ENCODE measurements around the gene TAF11L14. TPM values are rescaled to one million over a fixed set of nuclear protein-coding genes. Genes with fewer than 3 reads are reported as not detected.
"Not testable (repeated sequence)": the region's sequence is repeated elsewhere in the genome, so short reads cannot be mapped to it uniquely, and the experiment has no call there.

Gene TAF11L14
- total RNA-seq (not detected), polyA plus RNA-seq (not detected)
- long read RNA-seq, donor 1: 0 reads
- long read RNA-seq, donor 2: 0 reads
- long read RNA-seq, donor 3: 0 reads

- no peak within 1 kb of the TSS for H3K27ac ChIP-seq
- WGBS, 2 donors: 79 to 92% methylated on average over 5 of the region's 5 CpGs
- DNase-seq: no peak
- H3K36me3 ChIP-seq: no peaks in the 10 kb centered on the region
- no peaks in the 10 kb centered on the region for H3K9me3 ChIP-seq
- intact Hi-C loops (cut with DNase I): no loop called here
- TF ChIP-seq CTCF (IDR thresholded peaks at IDR 0.05): no peak
- ATAC-seq: no peak
- no peaks in the 10 kb centered on the region for H3K27me3 ChIP-seq
- H3K4me1 ChIP-seq: no peaks in the 10 kb centered on the region
- H3K4me3 ChIP-seq: no peak within 1 kb of the TSS
Observed at GRCh38 chr5:17634160-17634559, at the start of gene TAF11L14. Gene TAF11L14 (plus strand): TSS chr5:17634460.

GRCh38 chr5:17585658-17586057, 48.6 kb upstream of the TAF11L14 start, which contains the start of gene TAF11L7:
Gene TAF11L7 (minus strand): TSS chr5:17585758.
- H3K27me3 ChIP-seq; H3K36me3 ChIP-seq; intact Hi-C loops (cut with DNase I); H3K27ac ChIP-seq; H3K9me3 ChIP-seq; H3K4me1 ChIP-seq; ATAC-seq; DNase-seq; H3K4me3 ChIP-seq: not testable (repeated sequence)
- no CpG with 5 or more reads among the region's 16 CpGs for WGBS, 2 donors

- H3K27me3 ChIP-seq; ATAC-seq; intact Hi-C loops (cut with DNase I); H3K4me3 ChIP-seq; H3K36me3 ChIP-seq; DNase-seq; H3K27ac ChIP-seq; H3K4me1 ChIP-seq; H3K9me3 ChIP-seq: not testable (repeated sequence)
- WGBS, 2 donors: no CpG with 5 or more reads among the region's 16 CpGs
Observed at GRCh38 chr5:17590860-17591259, 43.4 kb upstream of the TAF11L14 start, which contains the start of gene TAF11L8. Gene TAF11L8 (minus strand): TSS chr5:17590960.

GRCh38 chr5:17594255-17594654, 40.0 kb upstream of the TAF11L14 start, which contains the start of gene TAF11L9:
Gene TAF11L9 (minus strand): TSS chr5:17594394.
- 89 to 94% methylated on average over 6 to 10 of the region's 15 CpGs for WGBS, 2 donors
- H3K27ac ChIP-seq; H3K9me3 ChIP-seq; H3K27me3 ChIP-seq; H3K4me1 ChIP-seq; intact Hi-C loops (cut with DNase I); H3K4me3 ChIP-seq; H3K36me3 ChIP-seq; ATAC-seq; DNase-seq: not testable (repeated sequence)

- DNase-seq; H3K27ac ChIP-seq; intact Hi-C loops (cut with DNase I); H3K4me1 ChIP-seq; H3K9me3 ChIP-seq; H3K4me3 ChIP-seq; H3K27me3 ChIP-seq; ATAC-seq; H3K36me3 ChIP-seq: not testable (repeated sequence)
- no CpG with 5 or more reads among the region's 15 CpGs for WGBS, 2 donors
Observed at GRCh38 chr5:17597728-17598127, 36.5 kb upstream of the TAF11L14 start, which contains the start of gene TAF11L10. Gene TAF11L10 (minus strand): TSS chr5:17597828.

- ATAC-seq; H3K4me3 ChIP-seq; H3K36me3 ChIP-seq; H3K4me1 ChIP-seq; H3K9me3 ChIP-seq; H3K27me3 ChIP-seq; intact Hi-C loops (cut with DNase I); DNase-seq; H3K27ac ChIP-seq: not testable (repeated sequence)
- 60 to 71% methylated on average over 6 of the region's 6 CpGs for WGBS, 2 donors
Observed at GRCh38 chr5:17603880-17604279, 30.4 kb upstream of the TAF11L14 start, which contains the start of gene TAF11L11. Gene TAF11L11 (plus strand): TSS chr5:17604183.

GRCh38 chr5:17604951-17605350, 29.3 kb upstream of the TAF11L14 start:
- intact Hi-C loops (cut with DNase I): no loop called here
- no peak overlapping the region for H3K27ac ChIP-seq
- no peak for TF ChIP-seq CTCF (IDR thresholded peaks at IDR 0.05)
- peaks cover 0 to 7% (median 0%) of the 10 kb centered on the region in 11 donors for H3K9me3 ChIP-seq
- ATAC-seq (no peak), DNase-seq (no peak)
- no peaks in the 10 kb centered on the region for H3K4me1 ChIP-seq
- no peaks in the 10 kb centered on the region for H3K27me3 ChIP-seq
- WGBS, 2 donors: 89 to 91% methylated on average over 14 of the region's 14 CpGs
- H3K36me3 ChIP-seq: no peaks in the 10 kb centered on the region
- no peak overlapping the region for H3K4me3 ChIP-seq

GRCh38 chr5:17607461-17607860, 26.8 kb upstream of the TAF11L14 start:
- H3K27ac ChIP-seq; ATAC-seq; DNase-seq; H3K27me3 ChIP-seq; H3K4me3 ChIP-seq; H3K9me3 ChIP-seq; H3K36me3 ChIP-seq; H3K4me1 ChIP-seq; intact Hi-C loops (cut with DNase I): not testable (repeated sequence)
- WGBS, 2 donors: 78 to 85% methylated on average over 4 of the region's 4 CpGs

- H3K36me3 ChIP-seq; H3K9me3 ChIP-seq; H3K4me1 ChIP-seq; intact Hi-C loops (cut with DNase I); H3K27me3 ChIP-seq; H3K4me3 ChIP-seq; ATAC-seq; DNase-seq; H3K27ac ChIP-seq: not testable (repeated sequence)
- WGBS, 2 donors: 57 to 63% methylated on average over 2 of the region's 2 CpGs
Observed at GRCh38 chr5:17610092-17610491, 24.2 kb upstream of the TAF11L14 start, which contains the start of gene TAF11L12. Gene TAF11L12 (plus strand): TSS chr5:17610392.

Data from heart right ventricle (tissue), 16 donors.